Gastrocnemius medialis (tissue), 4 donors: ENCODE measurements around the gene TOB1. TPM values are rescaled to one million over a fixed set of nuclear protein-coding genes. Genes with fewer than 3 reads are reported as not detected.

Source experiments
- ATAC-seq, 2 donors: fragments of 150-250 bp; one replicate each; pipeline ENCODE4 v1.9.1; 2016
- DNase-seq, 2 donors: peaks; one replicate each; pipeline ENCODE4 v3.0.0-alpha.2; 2019
- H3K27ac ChIP-seq, 4 donors: fragments of 200-600 bp; sonication (generic); 1 replicate in 1 of 4; 2 replicates in 3 of 4; pipeline ENCODE4 v1.5.1; 2016 to 2018; ENCODE audit warnings: mild to moderate bottlenecking in 2 of 4, moderate library complexity in 1 of 4
- H3K27me3 ChIP-seq, 3 donors: fragments of 200-600 bp; sonication (generic) in 2 of 3; 1 replicate in 1 of 3; 2 replicates in 2 of 3; pipeline versions ENCODE4 v1.5.1 to v1.6.0; 2016 to 2019; ENCODE audit warnings: mild to moderate bottlenecking in 1 of 3, moderate library complexity in 1 of 3
- H3K36me3 ChIP-seq, 2 donors: fragments of 200-600 bp; sonication (generic) in 1 of 2; one replicate each; pipeline ENCODE4 v1.5.1; 2017 to 2018
- H3K4me1 ChIP-seq, 2 donors: fragments of 200-600 bp; sonication (generic) in 1 of 2; one replicate each; pipeline ENCODE4 v1.5.1; 2016 to 2017; ENCODE audit warnings: mild to moderate bottlenecking in 2 of 2
- H3K4me3 ChIP-seq, 4 donors: fragments of 200-600 bp; sonication (generic) in 3 of 4; 1 replicate in 1 of 4; 2 replicates in 3 of 4; pipeline ENCODE4 v1.5.1; 2016 to 2019; ENCODE audit warnings: mild to moderate bottlenecking in 2 of 4
- H3K9me3 ChIP-seq, 3 donors: fragments of 200-600 bp; sonication (generic) in 2 of 3; 1 replicate in 1 of 3; 2 replicates in 2 of 3; pipeline ENCODE4 v1.5.1; 2016 to 2019
- POLR2A ChIP-seq, 2 donors: fragments of 450-650 bp; IDR thresholded peaks; one replicate each; pipeline ENCODE4 v1.6.1; 2017; ENCODE audit warnings: antibody characterized with exemption in 2 of 2, mild to moderate bottlenecking in 2 of 2, moderate library complexity in 2 of 2
- in situ Hi-C, 4 donors: fragments of 200-750 bp; cut with MboI; loops; one replicate each; pipeline versions ENCODE4 v1.15.0 to v1.8.0; 2017; ENCODE audit warnings: low sequenced_read_pairs in 4 of 4
- intact Hi-C: fragments of 100-400 bp; cut with DNase I; formaldehyde crosslinking; loops from one replicate; pipeline ENCODE4 v1.15.1; 2023; ENCODE audit warnings: low total_unique reads
- total RNA-seq, 4 donors: library from RNA; depleted of rRNA; stranded (reverse); fragments of >200 nt; gene quantifications; one replicate each; pipeline versions ENCODE4 v1.1.0 to v1.2.3, GENCODE V29; 2016
- TF ChIP-seq, protein P1 (sequence below), 5 experiments: fragments of 450-650 bp in 3 of 5; fragments of 200-600 bp in 2 of 5; sonication (generic) in 2 of 5; IDR thresholded peaks in 4 of 5; conservative IDR thresholded peaks in 1 of 5; 1 replicate in 4 of 5; 2 replicates in 1 of 5; pipeline ENCODE4 v1.5.1; 2016 to 2019; ENCODE audit warnings: antibody characterized with exemption in 5 of 5, mild to moderate bottlenecking in 3 of 5, moderate library complexity in 3 of 5

TOB1 gene
- total RNA-seq, 4 donors from 2014 or later = 13.6 to 53.5 (median 28.2) TPM

DNA sequence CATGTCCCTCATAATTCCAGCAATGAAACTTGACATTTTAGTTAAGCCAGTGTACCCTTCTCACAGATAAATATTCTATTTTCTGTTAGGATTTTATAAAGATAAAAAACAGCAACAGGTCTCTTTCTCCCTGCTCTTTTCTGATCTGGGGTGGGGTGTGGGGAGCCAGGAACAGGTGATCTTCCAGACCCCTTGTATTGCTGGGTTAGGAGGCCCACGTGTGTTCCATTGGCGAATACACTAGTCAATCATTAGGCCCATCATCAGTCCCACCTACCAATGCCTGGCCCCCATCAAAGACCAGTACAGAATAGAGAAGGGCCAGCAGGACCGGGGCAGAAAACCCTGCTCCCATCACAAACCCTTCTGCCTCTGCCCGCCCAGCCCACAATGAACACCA is 40.3 kb upstream of the TOB1 start:
- in situ Hi-C loops (no loop called here), intact Hi-C loops (no loop called here)
- Histone ChIP-seq H3K4me3 (no peak overlapping the region), H3K27ac (peak overlapping the region in 3 of 4 donors; percentile 93 to 98 (median 96)), H3K27me3 (no peaks in the 10 kb centered on the region), H3K4me1 (peaks cover 30 to 35% of the 10 kb centered on the region in 2 donors), H3K9me3 (no peaks in the 10 kb centered on the region), H3K36me3 (no peaks in the 10 kb centered on the region)
- no peak for TF ChIP-seq POLR2A (IDR thresholded peaks at IDR 0.05)
- TF ChIP-seq, protein P1, sequence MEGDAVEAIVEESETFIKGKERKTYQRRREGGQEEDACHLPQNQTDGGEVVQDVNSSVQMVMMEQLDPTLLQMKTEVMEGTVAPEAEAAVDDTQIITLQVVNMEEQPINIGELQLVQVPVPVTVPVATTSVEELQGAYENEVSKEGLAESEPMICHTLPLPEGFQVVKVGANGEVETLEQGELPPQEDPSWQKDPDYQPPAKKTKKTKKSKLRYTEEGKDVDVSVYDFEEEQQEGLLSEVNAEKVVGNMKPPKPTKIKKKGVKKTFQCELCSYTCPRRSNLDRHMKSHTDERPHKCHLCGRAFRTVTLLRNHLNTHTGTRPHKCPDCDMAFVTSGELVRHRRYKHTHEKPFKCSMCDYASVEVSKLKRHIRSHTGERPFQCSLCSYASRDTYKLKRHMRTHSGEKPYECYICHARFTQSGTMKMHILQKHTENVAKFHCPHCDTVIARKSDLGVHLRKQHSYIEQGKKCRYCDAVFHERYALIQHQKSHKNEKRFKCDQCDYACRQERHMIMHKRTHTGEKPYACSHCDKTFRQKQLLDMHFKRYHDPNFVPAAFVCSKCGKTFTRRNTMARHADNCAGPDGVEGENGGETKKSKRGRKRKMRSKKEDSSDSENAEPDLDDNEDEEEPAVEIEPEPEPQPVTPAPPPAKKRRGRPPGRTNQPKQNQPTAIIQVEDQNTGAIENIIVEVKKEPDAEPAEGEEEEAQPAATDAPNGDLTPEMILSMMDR (IDR thresholded peaks at IDR 0.05 in 4 of 5, conservative IDR thresholded peaks at IDR 0.05 in 1 of 5) = no peak
- no peak for DNase-seq
- no peak for ATAC-seq

DNA sequence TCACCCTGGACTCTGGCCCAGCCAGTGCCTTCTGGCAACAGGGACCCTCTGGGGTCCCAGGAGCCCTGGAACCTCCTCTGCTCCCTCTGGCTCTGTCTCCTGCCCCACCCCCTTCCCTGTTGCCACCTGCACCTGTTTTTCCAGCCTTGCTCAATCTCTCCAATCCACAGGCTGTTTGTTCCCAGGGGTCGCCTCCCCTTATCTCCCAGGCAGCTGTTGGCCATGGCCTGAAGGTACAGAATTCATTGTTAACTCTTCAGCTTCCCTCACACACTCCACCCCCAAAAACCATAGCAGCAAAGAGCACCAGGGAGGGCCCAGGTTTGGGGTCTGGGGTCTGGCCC is 39.3 kb upstream of the TOB1 start:
- no peaks in the 10 kb centered on the region for H3K36me3 ChIP-seq
- in situ Hi-C loops (no loop called here), intact Hi-C loops (loop anchor here (2.0 kb wide), 2 partner anchors 31 to 39 kb away; partner anchors contain the start of gene TOB1)
- no peaks in the 10 kb centered on the region for H3K9me3 ChIP-seq
- H3K27ac ChIP-seq = peak overlapping the region; percentile 90 to 98 (median 94)
- peaks cover 30 to 35% of the 10 kb centered on the region in 2 donors for H3K4me1 ChIP-seq
- TF ChIP-seq, protein P1 (IDR thresholded peaks at IDR 0.05 in 4 of 5, conservative IDR thresholded peaks at IDR 0.05 in 1 of 5) = no peak
- TF ChIP-seq POLR2A (IDR thresholded peaks at IDR 0.05) = peak in 1 of 2 donors; percentile 1
- H3K27me3 ChIP-seq = no peaks in the 10 kb centered on the region
- peak; percentile 11 to 24 for ATAC-seq
- DNase-seq = peak in 1 of 2 donors; percentile 52
- H3K4me3 ChIP-seq = no peak overlapping the region

DNA sequence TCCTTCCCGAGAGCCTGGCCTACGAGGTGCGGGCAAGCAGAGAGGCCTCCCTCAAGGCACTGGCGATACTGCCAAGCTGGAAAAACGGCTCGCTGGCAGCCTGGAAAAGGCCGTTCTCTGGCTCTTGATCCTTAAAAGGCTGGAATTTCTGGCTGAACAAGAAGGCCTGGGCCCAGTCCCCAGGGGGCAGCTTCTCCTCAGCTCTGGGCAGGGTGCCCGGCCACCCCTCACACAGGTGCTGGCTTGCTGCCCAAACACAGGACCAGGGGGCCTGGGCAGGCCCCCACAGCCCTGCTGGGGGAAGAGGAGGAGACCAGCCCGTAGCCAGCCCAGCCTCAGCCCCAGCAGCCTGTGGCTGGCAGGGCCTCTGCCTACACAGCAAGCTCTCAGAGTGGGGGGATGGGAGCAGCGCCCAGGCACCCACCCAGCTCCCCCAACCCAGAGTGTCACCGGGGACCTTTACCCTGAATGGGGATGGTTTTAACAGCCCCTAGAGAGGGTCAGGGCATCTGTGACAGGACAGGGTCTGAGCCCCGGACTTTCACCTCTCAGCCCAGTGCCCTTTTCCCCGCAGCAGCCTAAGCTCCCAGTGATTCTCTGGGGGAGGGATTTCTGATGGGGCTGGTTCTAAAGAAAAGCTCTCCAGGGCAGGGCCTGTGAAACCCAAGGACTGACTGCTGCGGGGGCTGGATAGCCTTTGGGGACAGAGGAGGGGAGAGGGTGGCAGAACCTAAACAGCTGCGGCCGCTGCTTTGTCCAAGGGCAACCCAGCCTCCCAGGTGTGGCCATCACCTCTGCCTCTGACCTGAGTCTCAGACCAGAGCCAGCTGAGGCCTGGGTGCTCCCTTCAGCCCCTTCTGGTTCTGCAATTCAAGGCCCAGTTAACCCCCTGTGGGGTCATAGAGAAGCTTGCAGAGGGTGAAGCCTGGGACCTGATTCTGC is 38.6 kb upstream of the TOB1 start:
- Histone ChIP-seq H3K27ac (peak overlapping the region; percentile 90 to 98 (median 94)), H3K4me3 (peak overlapping the region in 3 of 4 donors; percentile 13 to 36 (median 22)), H3K27me3 (no peaks in the 10 kb centered on the region), H3K9me3 (no peaks in the 10 kb centered on the region), H3K36me3 (no peaks in the 10 kb centered on the region), H3K4me1 (peaks cover 30 to 35% of the 10 kb centered on the region in 2 donors)
- peak in 1 of 2 donors; percentile 14 for TF ChIP-seq POLR2A (IDR thresholded peaks at IDR 0.05)
- TF ChIP-seq, protein P1 (IDR thresholded peaks at IDR 0.05 in 4 of 5, conservative IDR thresholded peaks at IDR 0.05 in 1 of 5) = no peak
- intact Hi-C loops (loop anchor here (2.0 kb wide), 2 partner anchors 30 to 38 kb away; partner anchors contain the start of gene TOB1), in situ Hi-C loops (no loop called here)
- peak; percentile 54 to 59 for ATAC-seq
- peak; percentile 9 to 46 for DNase-seq

DNA sequence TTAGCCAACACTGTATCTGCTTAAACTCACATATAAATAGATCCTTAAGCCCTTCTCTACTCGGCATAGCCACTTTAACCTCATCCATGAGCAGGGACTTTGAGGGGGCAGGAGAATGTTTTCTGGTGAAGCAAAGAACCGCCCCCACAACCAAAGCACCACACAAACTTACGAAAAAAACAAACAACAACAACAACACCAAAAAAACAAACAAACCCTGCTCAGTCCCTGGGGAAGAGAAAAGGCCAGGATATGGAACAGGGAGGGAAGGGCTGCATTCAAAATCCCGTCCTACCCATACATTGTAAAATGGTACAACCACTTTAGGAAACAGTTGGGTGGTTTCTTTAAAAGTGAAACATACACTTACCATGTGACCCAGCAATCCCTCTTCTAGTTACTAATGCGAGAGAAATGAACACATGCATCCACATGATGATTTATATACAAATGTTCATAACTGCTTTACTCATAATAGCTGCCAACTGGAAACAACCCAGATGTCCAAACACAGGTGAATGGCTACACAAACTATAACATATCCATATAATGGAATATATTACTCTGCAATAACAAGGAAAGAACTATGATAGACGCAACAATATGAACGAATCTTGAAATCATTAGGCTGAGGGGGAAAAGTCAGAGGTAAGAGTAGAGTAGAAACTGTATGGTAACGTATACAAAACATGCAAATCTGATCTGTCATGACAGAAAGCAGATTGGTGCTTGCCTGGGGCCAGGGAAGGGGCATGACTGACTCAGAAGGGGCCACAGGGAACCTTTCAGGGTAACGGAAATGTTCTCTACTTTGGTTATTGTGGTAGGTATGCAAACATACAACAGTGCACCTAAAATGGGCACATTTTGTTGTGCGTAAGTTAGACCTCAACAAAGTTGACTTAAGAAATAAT is 37.7 kb upstream of the TOB1 start:
- Histone ChIP-seq H3K4me3 (peak overlapping the region in 3 of 4 donors; percentile 13 to 36 (median 22)), H3K27ac (peak overlapping the region; percentile 90 to 98 (median 94)), H3K36me3 (no peaks in the 10 kb centered on the region), H3K4me1 (peaks cover 30 to 33% of the 10 kb centered on the region in 2 donors), H3K9me3 (no peaks in the 10 kb centered on the region), H3K27me3 (no peaks in the 10 kb centered on the region)
- intact Hi-C loops = loop anchor here (2.0 kb wide), 2 partner anchors 29 to 37 kb away; partner anchors contain the start of gene TOB1
- DNase-seq = no peak
- peak; percentile 56 to 74 for ATAC-seq
- TF ChIP-seq, protein P1 (IDR thresholded peaks at IDR 0.05 in 4 of 5, conservative IDR thresholded peaks at IDR 0.05 in 1 of 5) = no peak
- TF ChIP-seq POLR2A (IDR thresholded peaks at IDR 0.05) = no peak
- in situ Hi-C loops = no loop called here
